Lower lobe of right lung (tissue), 2 donors: ENCODE data around the gene TFAP2E. TPM values are rescaled to one million over a fixed set of nuclear protein-coding genes. Genes with fewer than 3 reads are reported as not detected.

Experiments
- ATAC-seq, 2 donors: fragments of 200-7000 bp; cut with Tn5 transposase; one replicate each; pipeline ENCODE4 v1.9.1; 2020 to 2022; ENCODE audit warnings: mild to moderate bottlenecking in 2 of 2, moderate library complexity in 2 of 2
- DNase-seq: peaks from one replicate; pipeline ENCODE4 v3.0.0-alpha.2; 2020
- H3K27ac ChIP-seq: fragments of 200-600 bp; one replicate; pipeline ENCODE4 v1.8.0; 2022
- H3K27me3 ChIP-seq: fragments of 200-600 bp; one replicate; pipeline ENCODE4 v1.8.0; 2022; ENCODE audit warnings: low read depth
- H3K36me3 ChIP-seq: fragments of 200-600 bp; one replicate; pipeline ENCODE4 v1.8.0; 2022; ENCODE audit warnings: mild to moderate bottlenecking
- H3K4me1 ChIP-seq: fragments of 200-600 bp; one replicate; pipeline ENCODE4 v1.8.0; 2022
- H3K4me3 ChIP-seq: fragments of 200-600 bp; one replicate; pipeline ENCODE4 v1.8.0; 2022; ENCODE audit warnings: mild to moderate bottlenecking
- H3K9me3 ChIP-seq: fragments of 200-600 bp; one replicate; pipeline ENCODE4 v1.8.0; 2022
- CTCF ChIP-seq: fragments of 200-600 bp; IDR thresholded peaks from one replicate; pipeline ENCODE4 v1.8.0; 2022; ENCODE audit warnings: antibody characterized with exemption, mild to moderate bottlenecking
- intact Hi-C: fragments of 100-400 bp; cut with DNase I; formaldehyde crosslinking; loops from one replicate; pipeline ENCODE4 v1.11.0; 2022
- total RNA-seq: library from RNA; stranded (reverse); fragmentation: NEBNext Ultra II Directional; extraction: Animal tissue kit (Norgen Biotek cat#: 25700); gene quantifications from one replicate; pipeline ENCODE4 v1.2.1, GENCODE V29; 2021
- donor health status: DM: no; HTN: yes; CAD: no; lungs with severe emphysema.

The TFAP2E gene
- total RNA-seq, 1 donor from 2014 or later: 2.2 TPM

GRCh38 chr1:35640380-35641232 is 67.5 kb downstream of the TFAP2E start:
- peaks cover 39% of the 10 kb centered on the region for H3K4me1 ChIP-seq
- intact Hi-C loops: no loop called here
- H3K4me3 ChIP-seq: peak overlapping the region; percentile 82
- no peak for ATAC-seq
- H3K9me3 ChIP-seq: no peaks in the 10 kb centered on the region
- peaks cover 7% of the 10 kb centered on the region for H3K36me3 ChIP-seq
- H3K27ac ChIP-seq: peak overlapping the region; percentile 91
- no peak for TF ChIP-seq CTCF
- no peaks in the 10 kb centered on the region for H3K27me3 ChIP-seq
- no peak for DNase-seq

GRCh38 chr1:35641233-35641866 is 68.2 kb downstream of the TFAP2E start, which contains the start of gene PSMB2:
TSS of gene PSMB2 (minus strand) at chr1:35641526. CDS start at chr1:35641432, 94 bp downstream.
- H3K27me3 ChIP-seq: no peaks in the 10 kb centered on the region
- no peak for TF ChIP-seq CTCF
- no peaks in the 10 kb centered on the region for H3K9me3 ChIP-seq
- DNase-seq (peak; percentile 97), ATAC-seq (peak; percentile 97 to 98)
- peaks cover 38% of the 10 kb centered on the region for H3K4me1 ChIP-seq
- intact Hi-C loops: no loop called here
- H3K4me3 ChIP-seq: peak within 1 kb of the TSS; percentile 82
- H3K27ac ChIP-seq: peak within 1 kb of the TSS; percentile 91
- no peaks in the 10 kb centered on the region for H3K36me3 ChIP-seq

GRCh38 chr1:35642471-35642955 is 69.4 kb downstream of the TFAP2E start:
- intact Hi-C loops: no loop called here
- H3K27me3 ChIP-seq: no peaks in the 10 kb centered on the region
- no peak for DNase-seq
- peaks cover 27% of the 10 kb centered on the region for H3K4me1 ChIP-seq
- TF ChIP-seq CTCF: no peak
- no peak for ATAC-seq
- peak overlapping the region; percentile 82 for H3K4me3 ChIP-seq
- no peaks in the 10 kb centered on the region for H3K36me3 ChIP-seq
- peak overlapping the region; percentile 91 for H3K27ac ChIP-seq
- H3K9me3 ChIP-seq: no peaks in the 10 kb centered on the region

- Histone ChIP-seq H3K27me3 (no peaks in the 10 kb centered on the region), H3K4me1 (peaks cover 14% of the 10 kb centered on the region)
- intact Hi-C loops: no loop called here
These were observed 71.1 kb downstream of the TFAP2E start for GRCh38 chr1:35644204-35644603.

More at GRCh38 chr1:35644204-35644603, 71.1 kb downstream of the TFAP2E start:
- no peak for ATAC-seq
- TF ChIP-seq CTCF: no peak
- Histone ChIP-seq H3K4me3 (no peak overlapping the region), H3K9me3 (no peaks in the 10 kb centered on the region), H3K36me3 (no peaks in the 10 kb centered on the region), H3K27ac (no peak overlapping the region)
- no peak for DNase-seq

Other genes with a start within 250 kb of the TFAP2E start
- 79.6 TPM for gene KIAA0319L, start 15.9 kb upstream of the TFAP2E start, total RNA-seq
- 20.2 TPM for gene NCDN, start 15.5 kb upstream of the TFAP2E start, total RNA-seq
- 44.9 TPM for gene PSMB2, start 68.2 kb downstream of the TFAP2E start, total RNA-seq
- 14.3 TPM for gene C1orf216, start 145.6 kb downstream of the TFAP2E start, total RNA-seq
- 1.3 TPM for gene CLSPN, start 196.7 kb downstream of the TFAP2E start, total RNA-seq
- gene AGO4, start 234.7 kb downstream of the TFAP2E start, total RNA-seq: 32.9 TPM